Lung (tissue), 12 donors: Measurements from ENCODE around the gene SYVN1. TPM values are rescaled to one million over a fixed set of nuclear protein-coding genes. Genes with fewer than 3 reads are reported as not detected.

Experiments
- ATAC-seq: fragments of 200-7000 bp; cut with Tn5 transposase; one replicate; pipeline ENCODE4 v1.9.1; 2020; ENCODE audit warnings: moderate number of reproducible peaks; ENCODE audit not compliant: insufficient read depth, low FRiP score
- DNase-seq, 3 donors: peaks; one replicate each; pipeline ENCODE4 v3.0.0-alpha.2; 2013 to 2017
- H3K27ac ChIP-seq, 2 donors: one replicate each; pipeline ENCODE4 v1.5.1; 2013; ENCODE audit warnings: mild to moderate bottlenecking in 2 of 2, moderate library complexity in 2 of 2, control low read depth in 1 of 2, inconsistent platforms in 1 of 2, low read depth in 1 of 2, low read length in 1 of 2
- H3K27me3 ChIP-seq, 3 donors: one replicate each; pipeline ENCODE4 v1.5.1; 2013; ENCODE audit warnings: low read length in 2 of 3; ENCODE audit not compliant: control insufficient read depth in 3 of 3, insufficient read depth in 3 of 3
- H3K36me3 ChIP-seq, 4 donors: one replicate each; pipeline ENCODE4 v1.5.1; 2013; ENCODE audit warnings: low read length in 4 of 4, mild to moderate bottlenecking in 1 of 4, moderate library complexity in 1 of 4; ENCODE audit not compliant: control insufficient read depth in 4 of 4, insufficient read depth in 4 of 4
- H3K4me1 ChIP-seq, 5 donors: one replicate each; pipeline ENCODE4 v1.5.1; 2013; ENCODE audit warnings: low read length in 5 of 5, mild to moderate bottlenecking in 2 of 5, moderate library complexity in 1 of 5; ENCODE audit not compliant: control insufficient read depth in 5 of 5, insufficient read depth in 5 of 5
- H3K4me3 ChIP-seq: one replicate; pipeline ENCODE4 v1.5.1; 2013; ENCODE audit warnings: mild to moderate bottlenecking, control low read depth, moderate library complexity
- H3K9ac ChIP-seq, 2 donors: one replicate each; pipeline ENCODE4 v1.5.1; 2013; ENCODE audit warnings: low read length in 2 of 2, control low read depth in 1 of 2; ENCODE audit not compliant: insufficient read depth in 1 of 2
- H3K9me3 ChIP-seq, 4 donors: one replicate each; pipeline ENCODE4 v1.5.1; 2013; ENCODE audit warnings: low read length in 3 of 4, mild to moderate bottlenecking in 1 of 4, moderate library complexity in 1 of 4; ENCODE audit not compliant: control insufficient read depth in 4 of 4, insufficient read depth in 3 of 4
- WGBS, 2 donors: extraction: QIAGEN DNeasy Blood & Tissue Kit; methylation state at CpG; one replicate each; pipeline ENCODE4 v1.1.7; 2013; 5-methylcytosine and 5-hydroxymethylcytosine counted together
- polyA plus RNA-seq, 2 donors: library from polyadenylated mRNA; stranded (reverse); fragments of 200-250 nt; gene quantifications; one replicate each; pipeline ENCODE4 v1.2.1, GENCODE V29; 2013
- total RNA-seq, 2 donors: library from RNA; depleted of rRNA in 1 of 2; stranded (reverse); fragments of >200 nt in 1 of 2; gene quantifications; one replicate each; pipeline ENCODE4 v1.2.1, GENCODE V29; 2014 to 2021
- TF ChIP-seq, protein P1 (sequence below): IDR thresholded peaks from 2 replicates; pipeline ENCODE4 v1.5.1; 2012; ENCODE audit warnings: mild to moderate bottlenecking; ENCODE audit errors: control extremely low read depth, extremely low read depth
- donor health status: control.
- donor health status: control.
- donor health status: Bipolar disorder and iron deficiency.
- donor health status: healthy.
- donor health status: DM: yes; HTN: yes; CAD: no.

Gene SYVN1
- total and polyA plus RNA-seq, 4 donors: 31.6 to 80.7 (median 37.6) TPM

DNA sequence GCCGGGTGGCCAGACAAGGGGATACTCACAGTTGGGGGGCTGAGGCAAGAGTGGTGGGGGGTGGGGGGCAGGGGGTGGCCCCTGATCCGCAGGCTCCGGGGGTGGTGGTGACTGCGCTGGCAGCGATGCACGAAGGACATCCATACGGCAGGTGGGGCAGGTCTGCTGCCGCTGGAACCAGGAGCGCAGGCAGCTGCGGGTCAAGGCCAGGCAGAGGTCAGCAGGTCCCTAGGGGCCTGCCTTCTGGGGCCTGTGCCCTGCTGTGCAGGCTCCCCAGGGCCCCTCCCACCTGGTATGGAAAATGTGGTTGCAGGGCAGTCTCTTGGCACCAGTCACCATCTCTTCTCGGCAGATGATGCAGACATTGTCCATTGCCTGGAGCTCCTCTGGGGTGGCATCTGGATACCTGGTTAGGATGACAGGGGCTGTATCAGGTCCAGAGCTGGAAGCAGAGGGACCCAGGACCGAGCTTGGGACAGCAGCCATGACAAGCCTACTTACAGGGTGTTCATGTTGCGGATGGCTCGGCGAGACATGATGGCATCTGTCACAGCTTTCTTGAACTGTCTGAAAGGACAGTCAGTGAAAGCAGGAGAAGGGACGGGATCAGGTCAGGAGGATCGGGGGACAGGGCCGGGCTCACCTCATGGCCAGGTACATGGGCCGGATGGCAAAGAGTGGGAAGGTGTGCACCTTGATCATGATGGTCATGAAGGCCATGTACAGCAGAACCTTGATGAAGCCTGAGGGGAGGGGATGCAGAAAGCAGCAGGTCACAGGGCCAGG, 3.5 kb downstream of the SYVN1 start:
- no peaks in the 10 kb centered on the region for H3K9me3 ChIP-seq
- no peak overlapping the region for H3K27ac ChIP-seq
- TF ChIP-seq, protein P1, sequence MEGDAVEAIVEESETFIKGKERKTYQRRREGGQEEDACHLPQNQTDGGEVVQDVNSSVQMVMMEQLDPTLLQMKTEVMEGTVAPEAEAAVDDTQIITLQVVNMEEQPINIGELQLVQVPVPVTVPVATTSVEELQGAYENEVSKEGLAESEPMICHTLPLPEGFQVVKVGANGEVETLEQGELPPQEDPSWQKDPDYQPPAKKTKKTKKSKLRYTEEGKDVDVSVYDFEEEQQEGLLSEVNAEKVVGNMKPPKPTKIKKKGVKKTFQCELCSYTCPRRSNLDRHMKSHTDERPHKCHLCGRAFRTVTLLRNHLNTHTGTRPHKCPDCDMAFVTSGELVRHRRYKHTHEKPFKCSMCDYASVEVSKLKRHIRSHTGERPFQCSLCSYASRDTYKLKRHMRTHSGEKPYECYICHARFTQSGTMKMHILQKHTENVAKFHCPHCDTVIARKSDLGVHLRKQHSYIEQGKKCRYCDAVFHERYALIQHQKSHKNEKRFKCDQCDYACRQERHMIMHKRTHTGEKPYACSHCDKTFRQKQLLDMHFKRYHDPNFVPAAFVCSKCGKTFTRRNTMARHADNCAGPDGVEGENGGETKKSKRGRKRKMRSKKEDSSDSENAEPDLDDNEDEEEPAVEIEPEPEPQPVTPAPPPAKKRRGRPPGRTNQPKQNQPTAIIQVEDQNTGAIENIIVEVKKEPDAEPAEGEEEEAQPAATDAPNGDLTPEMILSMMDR: no peak
- no peak overlapping the region for H3K4me3 ChIP-seq
- H3K4me1 ChIP-seq: peaks cover 0 to 19% (median 12%) of the 10 kb centered on the region in 5 donors
- ATAC-seq (no peak), DNase-seq (no peak)
- WGBS, 2 donors: 90 to 92% methylated on average over 19 of the region's 19 CpGs
- no peak overlapping the region for H3K9ac ChIP-seq
- H3K27me3 ChIP-seq: no peaks in the 10 kb centered on the region
- peaks cover 24 to 66% (median 41%) of the 10 kb centered on the region in 4 donors for H3K36me3 ChIP-seq

- no peak overlapping the region for H3K4me3 ChIP-seq
- TF ChIP-seq, protein P1: no peak
- peaks cover 24 to 74% (median 48%) of the 10 kb centered on the region in 4 donors for H3K36me3 ChIP-seq
- H3K27me3 ChIP-seq: no peaks in the 10 kb centered on the region
- H3K4me1 ChIP-seq: peaks cover 0 to 13% (median 9%) of the 10 kb centered on the region in 5 donors
- H3K27ac ChIP-seq: no peak overlapping the region
- no peaks in the 10 kb centered on the region for H3K9me3 ChIP-seq
- no peak for DNase-seq
- 92 to 93% methylated on average over 13 of the region's 13 CpGs for WGBS, 2 donors
- no peak for ATAC-seq
- no peak overlapping the region for H3K9ac ChIP-seq
Measured at GRCh38 chr11:65129649-65130441, 4.5 kb downstream of the SYVN1 start.

DNA sequence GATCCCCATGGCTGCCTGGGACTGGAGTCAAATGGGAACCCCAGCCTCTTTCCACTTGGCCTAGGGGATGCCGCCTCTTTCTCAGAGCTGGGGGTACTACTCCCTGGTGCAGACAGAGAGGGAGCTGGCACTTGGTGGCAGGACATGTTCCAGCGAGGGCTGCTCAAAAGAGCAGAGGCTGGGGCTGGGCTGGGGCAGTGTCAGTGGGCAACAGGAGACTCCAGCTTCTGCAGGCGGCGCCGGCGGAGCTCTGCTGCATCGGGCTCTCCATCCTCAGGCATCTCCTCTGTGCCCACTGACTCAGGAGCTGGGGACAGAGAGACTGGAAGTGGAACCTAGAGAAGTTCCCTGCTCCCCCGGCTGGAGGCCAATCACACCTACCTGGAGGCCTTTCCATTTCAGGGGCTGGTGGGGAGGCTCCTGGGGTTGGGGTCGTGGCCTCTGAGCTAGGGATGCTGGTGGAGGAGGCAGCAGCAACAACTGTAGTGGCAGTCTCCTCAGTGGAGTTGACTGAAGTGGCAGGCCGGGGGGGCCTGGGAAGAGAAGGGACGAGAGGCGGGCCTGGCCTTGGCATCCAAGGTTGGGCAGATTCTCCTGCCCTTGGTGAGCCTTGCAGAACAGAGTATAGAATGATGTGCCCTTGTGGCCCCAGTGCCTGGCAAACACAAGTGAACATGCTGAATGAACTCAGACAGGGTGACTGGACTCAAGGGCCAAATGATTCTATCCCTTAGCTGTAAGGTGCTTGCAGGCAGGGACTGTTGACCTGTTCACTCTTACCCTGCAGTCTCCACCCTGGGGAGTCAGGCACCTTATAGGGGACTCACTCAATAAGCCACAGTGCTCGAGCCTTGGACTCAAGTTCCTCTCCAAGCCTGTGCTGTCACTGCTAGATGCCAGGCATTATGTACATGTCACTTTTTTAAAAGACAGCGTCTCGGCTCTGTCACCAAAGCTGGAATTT, 5.9 kb downstream of the SYVN1 start:
- no peaks in the 10 kb centered on the region for H3K9me3 ChIP-seq
- no peak overlapping the region for H3K4me3 ChIP-seq
- H3K4me1 ChIP-seq: peaks cover 0 to 11% (median 9%) of the 10 kb centered on the region in 5 donors
- 91 to 94% methylated on average over 15 of the region's 15 CpGs for WGBS, 2 donors
- DNase-seq (no peak), ATAC-seq (no peak)
- H3K27ac ChIP-seq: no peak overlapping the region
- H3K27me3 ChIP-seq: no peaks in the 10 kb centered on the region
- TF ChIP-seq, protein P1: no peak
- no peak overlapping the region for H3K9ac ChIP-seq
- H3K36me3 ChIP-seq: peaks cover 24 to 76% (median 50%) of the 10 kb centered on the region in 4 donors
